H1 (cell line): ENCODE results near the gene WDFY1. TPM values are rescaled to one million over a fixed set of nuclear protein-coding genes. Genes with fewer than 3 reads are reported as not detected.

ENCODE experiments used
- CBX5 ChIP-seq: fragments of 300-800, 300-1000 bp; sonication (generic); IDR thresholded peaks from 2 replicates; pipeline ENCODE4 v1.7.1; 2016; ENCODE audit warnings: antibody characterized with exemption, low read length, low read depth
- CEBPB ChIP-seq: IDR thresholded peaks from 2 replicates; pipeline ENCODE4 v1.6.1; 2012; ENCODE audit warnings: low read depth, low read length
- CHD1 ChIP-seq: IDR thresholded peaks from 2 replicates; pipeline ENCODE4 v1.6.1; 2012; ENCODE audit warnings: low read depth, low read length, improper control_type of control experiment
- CTBP2 ChIP-seq: IDR thresholded peaks from 2 replicates; pipeline ENCODE4 v1.7.0; 2011; ENCODE audit warnings: borderline replicate concordance, mild to moderate bottlenecking, moderate library complexity, mixed read lengths, low read length; ENCODE audit not compliant: insufficient read depth, insufficient read length
- GABPA ChIP-seq: IDR thresholded peaks from 2 replicates; pipeline ENCODE4 v1.6.1; 2011; ENCODE audit warnings: mild to moderate bottlenecking, low read length, moderate library complexity, borderline replicate concordance; ENCODE audit not compliant: insufficient read depth
- POU5F1 ChIP-seq: IDR thresholded peaks from 2 replicates; pipeline ENCODE4 v1.6.1; 2011; ENCODE audit warnings: low read depth, mild to moderate bottlenecking, low read length, moderate library complexity
- RFX5 ChIP-seq: IDR thresholded peaks from 2 replicates; pipeline ENCODE4 v1.6.1; 2011; ENCODE audit warnings: low read depth, low read length, improper control_type of control experiment, borderline replicate concordance
- SP2 ChIP-seq: IDR thresholded peaks from 2 replicates; pipeline ENCODE4 v1.6.1; 2012; ENCODE audit warnings: mild to moderate bottlenecking, low read length, inconsistent platforms
- polyA plus RNA-seq, 7 experiments: library from polyadenylated mRNA; depleted of rRNA in 3 of 7; stranded (reverse) in 5 of 7; unstranded in 2 of 7; fragments of >200 nt in 5 of 7; fragments of 200-250 nt in 2 of 7; gene quantifications; 1 replicate in 5 of 7; 2 replicates in 1 of 7; 4 replicates in 1 of 7; pipeline versions ENCODE4 v1.2.1 to v1.2.3, GENCODE V29; 2011 to 2013; ENCODE audit warnings: missing spikeins in 2 of 7, mixed read lengths in 2 of 7
- total RNA-seq: library from RNA; stranded (reverse); fragmentation: NEBNext Ultra II Directional; extraction: Animal tissue kit (Norgen Biotek cat#: 25700); gene quantifications from 2 replicates; pipeline ENCODE4 v1.2.1, GENCODE V29; 2021
- TF ChIP-seq, protein P1 (sequence below): fragments of 300-600 bp; sonication (generic); IDR thresholded peaks from 2 replicates; pipeline ENCODE4 v1.7.1; 2012; ENCODE audit warnings: low read length, moderate library complexity, mild to moderate bottlenecking, inconsistent platforms; ENCODE audit not compliant: insufficient replicate concordance

Gene WDFY1
- total and polyA plus RNA-seq, 2 of the 8 experiments (the other 6 are each of a cell fraction or from before 2014, with no cell fraction given): 68.4 to 94.7 TPM

DNA sequence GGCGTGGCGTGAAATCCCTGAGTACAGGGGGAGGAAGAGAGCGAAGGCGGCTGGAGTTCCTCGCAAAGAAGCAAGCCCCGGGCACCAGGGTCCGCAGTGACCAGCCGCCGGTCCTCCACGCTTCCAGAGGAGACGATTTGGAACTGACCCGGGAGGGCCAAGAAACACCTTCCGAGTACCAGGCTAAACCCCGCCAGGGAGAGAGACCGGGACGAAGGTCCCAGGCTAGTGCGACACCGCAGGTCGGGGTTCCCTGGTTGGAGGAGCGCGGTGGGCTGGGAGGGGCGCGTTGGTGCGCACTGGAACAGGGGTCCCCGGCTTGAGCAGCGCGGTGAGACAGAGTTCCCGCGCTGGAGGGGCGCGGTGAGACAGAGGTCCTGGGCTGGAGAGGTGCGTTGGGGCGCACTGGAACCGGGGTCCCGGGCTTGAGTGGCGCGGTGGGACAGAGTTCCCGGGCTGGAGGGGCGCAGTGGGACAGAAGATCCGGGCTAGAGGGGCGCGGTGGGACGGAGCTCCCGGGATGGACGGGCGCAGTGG lies 901 bp downstream of the WDFY1 start (continued):
- TF ChIP-seq, protein P1, sequence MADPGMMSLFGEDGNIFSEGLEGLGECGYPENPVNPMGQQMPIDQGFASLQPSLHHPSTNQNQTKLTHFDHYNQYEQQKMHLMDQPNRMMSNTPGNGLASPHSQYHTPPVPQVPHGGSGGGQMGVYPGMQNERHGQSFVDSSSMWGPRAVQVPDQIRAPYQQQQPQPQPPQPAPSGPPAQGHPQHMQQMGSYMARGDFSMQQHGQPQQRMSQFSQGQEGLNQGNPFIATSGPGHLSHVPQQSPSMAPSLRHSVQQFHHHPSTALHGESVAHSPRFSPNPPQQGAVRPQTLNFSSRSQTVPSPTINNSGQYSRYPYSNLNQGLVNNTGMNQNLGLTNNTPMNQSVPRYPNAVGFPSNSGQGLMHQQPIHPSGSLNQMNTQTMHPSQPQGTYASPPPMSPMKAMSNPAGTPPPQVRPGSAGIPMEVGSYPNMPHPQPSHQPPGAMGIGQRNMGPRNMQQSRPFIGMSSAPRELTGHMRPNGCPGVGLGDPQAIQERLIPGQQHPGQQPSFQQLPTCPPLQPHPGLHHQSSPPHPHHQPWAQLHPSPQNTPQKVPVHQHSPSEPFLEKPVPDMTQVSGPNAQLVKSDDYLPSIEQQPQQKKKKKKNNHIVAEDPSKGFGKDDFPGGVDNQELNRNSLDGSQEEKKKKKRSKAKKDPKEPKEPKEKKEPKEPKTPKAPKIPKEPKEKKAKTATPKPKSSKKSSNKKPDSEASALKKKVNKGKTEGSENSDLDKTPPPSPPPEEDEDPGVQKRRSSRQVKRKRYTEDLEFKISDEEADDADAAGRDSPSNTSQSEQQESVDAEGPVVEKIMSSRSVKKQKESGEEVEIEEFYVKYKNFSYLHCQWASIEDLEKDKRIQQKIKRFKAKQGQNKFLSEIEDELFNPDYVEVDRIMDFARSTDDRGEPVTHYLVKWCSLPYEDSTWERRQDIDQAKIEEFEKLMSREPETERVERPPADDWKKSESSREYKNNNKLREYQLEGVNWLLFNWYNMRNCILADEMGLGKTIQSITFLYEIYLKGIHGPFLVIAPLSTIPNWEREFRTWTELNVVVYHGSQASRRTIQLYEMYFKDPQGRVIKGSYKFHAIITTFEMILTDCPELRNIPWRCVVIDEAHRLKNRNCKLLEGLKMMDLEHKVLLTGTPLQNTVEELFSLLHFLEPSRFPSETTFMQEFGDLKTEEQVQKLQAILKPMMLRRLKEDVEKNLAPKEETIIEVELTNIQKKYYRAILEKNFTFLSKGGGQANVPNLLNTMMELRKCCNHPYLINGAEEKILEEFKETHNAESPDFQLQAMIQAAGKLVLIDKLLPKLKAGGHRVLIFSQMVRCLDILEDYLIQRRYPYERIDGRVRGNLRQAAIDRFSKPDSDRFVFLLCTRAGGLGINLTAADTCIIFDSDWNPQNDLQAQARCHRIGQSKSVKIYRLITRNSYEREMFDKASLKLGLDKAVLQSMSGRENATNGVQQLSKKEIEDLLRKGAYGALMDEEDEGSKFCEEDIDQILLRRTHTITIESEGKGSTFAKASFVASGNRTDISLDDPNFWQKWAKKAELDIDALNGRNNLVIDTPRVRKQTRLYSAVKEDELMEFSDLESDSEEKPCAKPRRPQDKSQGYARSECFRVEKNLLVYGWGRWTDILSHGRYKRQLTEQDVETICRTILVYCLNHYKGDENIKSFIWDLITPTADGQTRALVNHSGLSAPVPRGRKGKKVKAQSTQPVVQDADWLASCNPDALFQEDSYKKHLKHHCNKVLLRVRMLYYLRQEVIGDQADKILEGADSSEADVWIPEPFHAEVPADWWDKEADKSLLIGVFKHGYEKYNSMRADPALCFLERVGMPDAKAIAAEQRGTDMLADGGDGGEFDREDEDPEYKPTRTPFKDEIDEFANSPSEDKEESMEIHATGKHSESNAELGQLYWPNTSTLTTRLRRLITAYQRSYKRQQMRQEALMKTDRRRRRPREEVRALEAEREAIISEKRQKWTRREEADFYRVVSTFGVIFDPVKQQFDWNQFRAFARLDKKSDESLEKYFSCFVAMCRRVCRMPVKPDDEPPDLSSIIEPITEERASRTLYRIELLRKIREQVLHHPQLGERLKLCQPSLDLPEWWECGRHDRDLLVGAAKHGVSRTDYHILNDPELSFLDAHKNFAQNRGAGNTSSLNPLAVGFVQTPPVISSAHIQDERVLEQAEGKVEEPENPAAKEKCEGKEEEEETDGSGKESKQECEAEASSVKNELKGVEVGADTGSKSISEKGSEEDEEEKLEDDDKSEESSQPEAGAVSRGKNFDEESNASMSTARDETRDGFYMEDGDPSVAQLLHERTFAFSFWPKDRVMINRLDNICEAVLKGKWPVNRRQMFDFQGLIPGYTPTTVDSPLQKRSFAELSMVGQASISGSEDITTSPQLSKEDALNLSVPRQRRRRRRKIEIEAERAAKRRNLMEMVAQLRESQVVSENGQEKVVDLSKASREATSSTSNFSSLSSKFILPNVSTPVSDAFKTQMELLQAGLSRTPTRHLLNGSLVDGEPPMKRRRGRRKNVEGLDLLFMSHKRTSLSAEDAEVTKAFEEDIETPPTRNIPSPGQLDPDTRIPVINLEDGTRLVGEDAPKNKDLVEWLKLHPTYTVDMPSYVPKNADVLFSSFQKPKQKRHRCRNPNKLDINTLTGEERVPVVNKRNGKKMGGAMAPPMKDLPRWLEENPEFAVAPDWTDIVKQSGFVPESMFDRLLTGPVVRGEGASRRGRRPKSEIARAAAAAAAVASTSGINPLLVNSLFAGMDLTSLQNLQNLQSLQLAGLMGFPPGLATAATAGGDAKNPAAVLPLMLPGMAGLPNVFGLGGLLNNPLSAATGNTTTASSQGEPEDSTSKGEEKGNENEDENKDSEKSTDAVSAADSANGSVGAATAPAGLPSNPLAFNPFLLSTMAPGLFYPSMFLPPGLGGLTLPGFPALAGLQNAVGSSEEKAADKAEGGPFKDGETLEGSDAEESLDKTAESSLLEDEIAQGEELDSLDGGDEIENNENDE: no peak
- no peak for TF ChIP-seq CEBPB
- TF ChIP-seq CTBP2: no peak
- TF ChIP-seq RFX5: no peak
- TF ChIP-seq POU5F1: no peak
- no peak for TF ChIP-seq GABPA
- TF ChIP-seq CHD1: no peak
- TF ChIP-seq CBX5: no peak
- TF ChIP-seq SP2: no peak
